ENCODE data around the gene JDP2. TPM values are rescaled to one million over a fixed set of nuclear protein-coding genes. Genes with fewer than 3 reads are reported as not detected.

JDP2 gene
- total RNA-seq, 1 experiment from 2014 or later = 5.9 TPM

DNA sequence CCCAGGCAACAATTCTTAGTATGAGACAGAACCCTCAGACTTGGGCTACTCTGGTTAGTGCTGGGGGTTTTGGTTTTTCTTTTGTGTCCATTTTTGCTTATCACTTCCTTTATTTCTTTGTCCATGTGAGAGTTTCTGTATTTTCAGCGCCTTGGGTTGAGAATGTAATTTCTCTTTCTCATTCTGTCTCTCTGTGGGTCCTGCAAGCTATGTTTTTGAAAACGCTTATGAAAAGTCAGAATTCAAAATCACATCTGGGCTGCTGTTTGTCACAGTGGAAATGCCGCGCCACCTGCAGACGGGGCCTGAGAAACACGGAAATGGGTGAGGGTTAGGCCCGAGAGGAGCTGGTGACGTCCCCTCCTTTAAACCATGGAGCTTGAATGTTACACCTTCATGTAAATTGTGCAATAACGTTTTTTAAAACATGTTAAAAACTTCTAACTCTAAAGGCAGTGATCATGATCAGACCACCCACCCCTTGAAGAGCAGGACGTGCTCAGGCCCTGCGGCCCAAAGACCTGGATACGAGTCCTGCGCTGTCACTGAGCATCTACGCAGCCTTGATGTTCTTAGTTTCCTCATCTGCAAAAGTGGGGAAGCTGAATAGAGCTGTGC, 26.1 kb downstream of the JDP2 start:
- Histone ChIP-seq H3K9me3 (ENCODE audit: low read depth, low read length, poor library complexity, severe bottlenecking) (no peaks in the 10 kb centered on the region), H3K27me3 (replicated peaks; ENCODE audit: insufficient read depth, low read depth, low read length, poor library complexity) (no peaks in the 10 kb centered on the region), H3K4me3 (ENCODE audit: low read depth, low read length, poor library complexity, severe bottlenecking) (no peak overlapping the region), H3K27ac (ENCODE audit: low read depth, low read length, poor library complexity, severe bottlenecking) (no peak overlapping the region), H3K36me3 (ENCODE audit: insufficient read depth, low read length, poor library complexity, severe bottlenecking) (no peaks in the 10 kb centered on the region), H3K4me1 (ENCODE audit: insufficient read depth, low read length, poor library complexity, severe bottlenecking) (peaks cover 8% of the 10 kb centered on the region)
- DNase-seq (ENCODE audit: low spot score) = no peak
- ChIA-PET POLR2A (ENCODE audit: low non-redundant PET) (no interaction called here), CTCF (interaction anchor here (0.9 kb wide), 1 partner anchor 145 kb away, joined by 5 read pairs; no protein-coding TSS in a partner anchor)
- no TSS peak for BruUV-seq (replicated peaks)
- intact Hi-C loops (cut with micrococcal nuclease; ENCODE audit: unreplicated experiment) = no loop called here
- TF ChIP-seq, protein P1, sequence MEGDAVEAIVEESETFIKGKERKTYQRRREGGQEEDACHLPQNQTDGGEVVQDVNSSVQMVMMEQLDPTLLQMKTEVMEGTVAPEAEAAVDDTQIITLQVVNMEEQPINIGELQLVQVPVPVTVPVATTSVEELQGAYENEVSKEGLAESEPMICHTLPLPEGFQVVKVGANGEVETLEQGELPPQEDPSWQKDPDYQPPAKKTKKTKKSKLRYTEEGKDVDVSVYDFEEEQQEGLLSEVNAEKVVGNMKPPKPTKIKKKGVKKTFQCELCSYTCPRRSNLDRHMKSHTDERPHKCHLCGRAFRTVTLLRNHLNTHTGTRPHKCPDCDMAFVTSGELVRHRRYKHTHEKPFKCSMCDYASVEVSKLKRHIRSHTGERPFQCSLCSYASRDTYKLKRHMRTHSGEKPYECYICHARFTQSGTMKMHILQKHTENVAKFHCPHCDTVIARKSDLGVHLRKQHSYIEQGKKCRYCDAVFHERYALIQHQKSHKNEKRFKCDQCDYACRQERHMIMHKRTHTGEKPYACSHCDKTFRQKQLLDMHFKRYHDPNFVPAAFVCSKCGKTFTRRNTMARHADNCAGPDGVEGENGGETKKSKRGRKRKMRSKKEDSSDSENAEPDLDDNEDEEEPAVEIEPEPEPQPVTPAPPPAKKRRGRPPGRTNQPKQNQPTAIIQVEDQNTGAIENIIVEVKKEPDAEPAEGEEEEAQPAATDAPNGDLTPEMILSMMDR (conservative IDR thresholded peaks at IDR 0.05; ENCODE audit: low read depth, low read length) = no peak
- no peak for TF ChIP-seq EZH2 (IDR thresholded peaks at IDR 0.05; ENCODE audit: borderline replicate concordance, low read depth, low read length, poor library complexity, severe bottlenecking)

DNA sequence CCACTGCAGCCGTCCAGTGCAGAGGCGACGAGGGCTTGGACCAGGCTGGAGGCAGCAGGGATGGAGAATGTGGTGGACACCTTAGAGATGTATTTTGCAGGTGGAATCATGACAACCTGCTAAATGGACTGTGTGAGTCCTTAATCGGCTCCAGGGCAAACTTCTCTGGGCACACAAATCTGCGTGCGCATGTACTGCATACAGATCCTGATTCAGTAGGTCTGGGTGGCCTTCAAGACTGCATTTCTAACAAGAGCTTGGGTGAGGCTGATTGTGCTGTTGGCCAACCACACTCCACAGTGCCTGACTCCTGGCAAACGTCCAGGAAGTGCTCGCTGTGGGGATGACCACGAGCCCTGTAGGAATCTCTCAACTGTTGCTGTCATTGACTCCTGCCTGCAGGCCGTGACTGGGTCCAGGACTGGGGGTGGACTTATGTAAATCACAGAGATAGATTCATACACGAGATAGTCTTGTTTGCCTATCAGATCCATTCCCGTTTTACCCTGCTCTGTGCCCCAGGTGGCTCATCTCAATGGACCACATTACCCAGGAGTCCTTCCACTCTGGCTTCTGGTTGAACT, 27.2 kb downstream of the JDP2 start:
- no peak for DNase-seq (ENCODE audit: low spot score)
- H3K4me1 ChIP-seq (ENCODE audit: insufficient read depth, low read length, poor library complexity, severe bottlenecking) = peaks cover 8% of the 10 kb centered on the region
- TF ChIP-seq EZH2 (IDR thresholded peaks at IDR 0.05; ENCODE audit: borderline replicate concordance, low read depth, low read length, poor library complexity, severe bottlenecking) = no peak
- TF ChIP-seq, protein P1 (conservative IDR thresholded peaks at IDR 0.05; ENCODE audit: low read depth, low read length) = no peak
- no TSS peak for BruUV-seq (replicated peaks)
- H3K27ac ChIP-seq (ENCODE audit: low read depth, low read length, poor library complexity, severe bottlenecking) = no peak overlapping the region
- intact Hi-C loops (cut with micrococcal nuclease; ENCODE audit: unreplicated experiment) = no loop called here
- no peaks in the 10 kb centered on the region for H3K9me3 ChIP-seq (ENCODE audit: low read depth, low read length, poor library complexity, severe bottlenecking)
- ChIA-PET POLR2A (ENCODE audit: low non-redundant PET) (no interaction called here), CTCF (no interaction called here)
- no peak overlapping the region for H3K4me3 ChIP-seq (ENCODE audit: low read depth, low read length, poor library complexity, severe bottlenecking)
- H3K36me3 ChIP-seq (ENCODE audit: insufficient read depth, low read length, poor library complexity, severe bottlenecking) = no peaks in the 10 kb centered on the region
- H3K27me3 ChIP-seq (replicated peaks; ENCODE audit: insufficient read depth, low read depth, low read length, poor library complexity) = no peaks in the 10 kb centered on the region

GRCh38 chr14:75456069-75456996, 28.5 kb downstream of the JDP2 start:
- TF ChIP-seq, protein P1 (conservative IDR thresholded peaks at IDR 0.05; ENCODE audit: low read depth, low read length) = no peak
- no peak for TF ChIP-seq EZH2 (IDR thresholded peaks at IDR 0.05; ENCODE audit: borderline replicate concordance, low read depth, low read length, poor library complexity, severe bottlenecking)
- H3K9me3 ChIP-seq (ENCODE audit: low read depth, low read length, poor library complexity, severe bottlenecking) = no peaks in the 10 kb centered on the region
- H3K4me3 ChIP-seq (ENCODE audit: low read depth, low read length, poor library complexity, severe bottlenecking) = no peak overlapping the region
- ChIA-PET CTCF (no interaction called here), POLR2A (ENCODE audit: low non-redundant PET) (no interaction called here)
- H3K27ac ChIP-seq (ENCODE audit: low read depth, low read length, poor library complexity, severe bottlenecking) = no peak overlapping the region
- no peaks in the 10 kb centered on the region for H3K27me3 ChIP-seq (replicated peaks; ENCODE audit: insufficient read depth, low read depth, low read length, poor library complexity)
- H3K36me3 ChIP-seq (ENCODE audit: insufficient read depth, low read length, poor library complexity, severe bottlenecking) = no peaks in the 10 kb centered on the region
- H3K4me1 ChIP-seq (ENCODE audit: insufficient read depth, low read length, poor library complexity, severe bottlenecking) = peaks cover 8% of the 10 kb centered on the region
- DNase-seq (ENCODE audit: low spot score) = no peak
- intact Hi-C loops (cut with micrococcal nuclease; ENCODE audit: unreplicated experiment) = no loop called here
- no TSS peak for BruUV-seq (replicated peaks)
